Neural cell (in vitro differentiated cells): ENCODE results near the gene NBPF3. TPM values are rescaled to one million over a fixed set of nuclear protein-coding genes. Genes with fewer than 3 reads are reported as not detected.

ENCODE experiments used
- H2AFZ ChIP-seq: fragments of 200-600, 300-800 bp; sonication (generic), shearing (Covaris generic); 2 replicates; pipeline ENCODE4 v1.6.0; 2014; ENCODE audit warnings: low read depth, mild to moderate bottlenecking, antibody characterized with exemption, low read length, moderate library complexity
- H3F3A ChIP-seq: fragments of 200-600 bp; shearing (Covaris generic); 2 replicates; pipeline ENCODE4 v1.6.1; 2016; ENCODE audit warnings: mild to moderate bottlenecking, moderate library complexity, mixed read lengths, antibody characterized with exemption, low read length; ENCODE audit not compliant: insufficient read depth, poor library complexity, severe bottlenecking
- H3K27ac ChIP-seq: fragments of 200-600, 300-800 bp; sonication (generic), shearing (Covaris generic); 2 replicates; pipeline ENCODE4 v1.5.1; 2014; ENCODE audit warnings: mild to moderate bottlenecking, low read length, moderate library complexity
- H3K27me3 ChIP-seq: fragments of 300-800, 200-600 bp; sonication (generic), shearing (Covaris generic); 2 replicates; pipeline ENCODE4 v1.6.0; 2014; ENCODE audit warnings: mild to moderate bottlenecking, low read depth, low read length, moderate library complexity; ENCODE audit not compliant: insufficient read depth
- H3K36me3 ChIP-seq: fragments of 300-800, 200-600 bp; sonication (generic), shearing (Covaris generic); 2 replicates; pipeline ENCODE4 v1.5.1; 2014; ENCODE audit warnings: mild to moderate bottlenecking, antibody characterized with exemption, low read length, moderate library complexity; ENCODE audit not compliant: insufficient read depth
- H3K4me2 ChIP-seq: fragments of 300-800, 200-600 bp; sonication (generic), shearing (Covaris generic); 2 replicates; pipeline ENCODE4 v1.6.0; 2014; ENCODE audit warnings: mild to moderate bottlenecking, low read length
- H3K4me3 ChIP-seq: fragments of 300-800, 200-600 bp; sonication (generic), shearing (Covaris generic); 2 replicates; pipeline ENCODE4 v1.5.1; 2014; ENCODE audit warnings: mild to moderate bottlenecking, low read length, moderate library complexity
- H3K79me2 ChIP-seq: fragments of 200-600 bp; shearing (Covaris generic); replicated peaks from 2 replicates; pipeline ENCODE4 v1.6.0; 2014; ENCODE audit warnings: mild to moderate bottlenecking, low read length, moderate library complexity; ENCODE audit not compliant: insufficient read depth
- H3K9ac ChIP-seq: fragments of 300-800, 200-600 bp; sonication (generic), shearing (Covaris generic); 2 replicates; pipeline ENCODE4 v1.6.1; 2016; ENCODE audit warnings: mild to moderate bottlenecking, low read length, mixed read lengths
- H3K9me2 ChIP-seq: fragments of 200-600 bp; shearing (Covaris generic); 2 replicates; pipeline ENCODE4 v1.6.1; 2016; ENCODE audit warnings: mild to moderate bottlenecking, low read length, mixed read lengths; ENCODE audit not compliant: insufficient read depth
- H3K9me3 ChIP-seq: fragments of 200-600, 300-800 bp; sonication (generic), shearing (Covaris generic); 2 replicates; pipeline ENCODE4 v1.6.1; 2016; ENCODE audit warnings: mild to moderate bottlenecking, mixed run types, low read length, moderate library complexity, mixed read lengths
- H4K20me1 ChIP-seq: fragments of 200-600 bp; shearing (Covaris generic); 2 replicates; pipeline ENCODE4 v1.6.1; 2016; ENCODE audit warnings: mild to moderate bottlenecking, mixed run types; ENCODE audit not compliant: insufficient read depth
- CTCF ChIP-seq: fragments of 450-650 bp; IDR thresholded peaks from 2 replicates; pipeline ENCODE4 v1.5.1; 2014; ENCODE audit warnings: antibody characterized with exemption, mild to moderate bottlenecking, moderate library complexity; ENCODE audit not compliant: poor library complexity, severe bottlenecking
- EP300 ChIP-seq: fragments of 450-650 bp; conservative IDR thresholded peaks from 2 replicates; pipeline ENCODE4 v1.6.1; 2014; ENCODE audit warnings: antibody characterized with exemption, mild to moderate bottlenecking, moderate library complexity; ENCODE audit not compliant: poor library complexity, severe bottlenecking
- EZH2 ChIP-seq: fragments of 200-600, 300-800 bp; shearing (Covaris generic), sonication (generic); IDR thresholded peaks from 2 replicates; pipeline ENCODE4 v1.6.1; 2014; ENCODE audit warnings: antibody characterized with exemption, low read length, borderline replicate concordance, mild to moderate bottlenecking; ENCODE audit not compliant: insufficient read depth, poor library complexity, severe bottlenecking
- MXI1 ChIP-seq: fragments of 450-650 bp; conservative IDR thresholded peaks from 2 replicates; pipeline ENCODE4 v1.6.1; 2014; ENCODE audit warnings: antibody characterized with exemption, mild to moderate bottlenecking; ENCODE audit not compliant: poor library complexity, severe bottlenecking
- POLR2AphosphoS5 ChIP-seq: IDR thresholded peaks from 2 replicates; pipeline ENCODE4 v1.6.1; 2012
- RAD21 ChIP-seq: fragments of 450-650 bp; conservative IDR thresholded peaks from 2 replicates; pipeline ENCODE4 v1.6.1; 2014; ENCODE audit warnings: antibody characterized with exemption, mild to moderate bottlenecking, moderate library complexity
- SMC3 ChIP-seq: fragments of 450-650 bp; conservative IDR thresholded peaks from 2 replicates; pipeline ENCODE4 v1.6.1; 2014; ENCODE audit warnings: antibody characterized with exemption, mild to moderate bottlenecking, moderate library complexity; ENCODE audit not compliant: poor library complexity
- TAF1 ChIP-seq: IDR thresholded peaks from 2 replicates; pipeline ENCODE4 v1.6.1; 2012; ENCODE audit warnings: low read depth
- polyA plus RNA-seq: library from polyadenylated mRNA; depleted of rRNA; stranded (reverse); fragments of >200 nt; gene quantifications from 2 replicates; pipeline ENCODE4 v1.2.3, GENCODE V29; 2014
- TF ChIP-seq, protein P1 (sequence below): IDR thresholded peaks from 2 replicates; pipeline ENCODE4 v1.6.1; 2012; ENCODE audit warnings: borderline replicate concordance

NBPF3 gene
- polyA plus RNA-seq, 1 donor from 2014 or later, result 14.4 TPM

- H3K9ac ChIP-seq, result no peak overlapping the region
- no peak overlapping the region for H3K4me2 ChIP-seq
- peaks cover 22% of the 10 kb centered on the region for H3K27me3 ChIP-seq
- H3K9me3 ChIP-seq, result no peaks in the 10 kb centered on the region
- H3F3A ChIP-seq, result no peaks in the 10 kb centered on the region
- H3K4me3 ChIP-seq, result no peak overlapping the region
- H3K9me2 ChIP-seq, result no peaks in the 10 kb centered on the region
- TF ChIP-seq TAF1 (no peak), CTCF (no peak), SMC3 (no peak)
- H4K20me1 ChIP-seq, result no peaks in the 10 kb centered on the region
- H3K27ac ChIP-seq, result no peak overlapping the region
- no peaks in the 10 kb centered on the region for H3K79me2 ChIP-seq
- H2AFZ ChIP-seq, result no peak overlapping the region
- no peaks in the 10 kb centered on the region for H3K36me3 ChIP-seq
Observed at GRCh38 chr1:21511579-21512522, 71.9 kb downstream of the NBPF3 start.

- TF ChIP-seq POLR2AphosphoS5 (no peak), RAD21 (no peak), EP300 (no peak), EZH2 (no peak), TAF1 (no peak), CTCF (no peak), SMC3 (no peak), MXI1 (no peak)
- TF ChIP-seq, protein P1, sequence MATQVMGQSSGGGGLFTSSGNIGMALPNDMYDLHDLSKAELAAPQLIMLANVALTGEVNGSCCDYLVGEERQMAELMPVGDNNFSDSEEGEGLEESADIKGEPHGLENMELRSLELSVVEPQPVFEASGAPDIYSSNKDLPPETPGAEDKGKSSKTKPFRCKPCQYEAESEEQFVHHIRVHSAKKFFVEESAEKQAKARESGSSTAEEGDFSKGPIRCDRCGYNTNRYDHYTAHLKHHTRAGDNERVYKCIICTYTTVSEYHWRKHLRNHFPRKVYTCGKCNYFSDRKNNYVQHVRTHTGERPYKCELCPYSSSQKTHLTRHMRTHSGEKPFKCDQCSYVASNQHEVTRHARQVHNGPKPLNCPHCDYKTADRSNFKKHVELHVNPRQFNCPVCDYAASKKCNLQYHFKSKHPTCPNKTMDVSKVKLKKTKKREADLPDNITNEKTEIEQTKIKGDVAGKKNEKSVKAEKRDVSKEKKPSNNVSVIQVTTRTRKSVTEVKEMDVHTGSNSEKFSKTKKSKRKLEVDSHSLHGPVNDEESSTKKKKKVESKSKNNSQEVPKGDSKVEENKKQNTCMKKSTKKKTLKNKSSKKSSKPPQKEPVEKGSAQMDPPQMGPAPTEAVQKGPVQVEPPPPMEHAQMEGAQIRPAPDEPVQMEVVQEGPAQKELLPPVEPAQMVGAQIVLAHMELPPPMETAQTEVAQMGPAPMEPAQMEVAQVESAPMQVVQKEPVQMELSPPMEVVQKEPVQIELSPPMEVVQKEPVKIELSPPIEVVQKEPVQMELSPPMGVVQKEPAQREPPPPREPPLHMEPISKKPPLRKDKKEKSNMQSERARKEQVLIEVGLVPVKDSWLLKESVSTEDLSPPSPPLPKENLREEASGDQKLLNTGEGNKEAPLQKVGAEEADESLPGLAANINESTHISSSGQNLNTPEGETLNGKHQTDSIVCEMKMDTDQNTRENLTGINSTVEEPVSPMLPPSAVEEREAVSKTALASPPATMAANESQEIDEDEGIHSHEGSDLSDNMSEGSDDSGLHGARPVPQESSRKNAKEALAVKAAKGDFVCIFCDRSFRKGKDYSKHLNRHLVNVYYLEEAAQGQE, result no peak
- no peaks in the 10 kb centered on the region for H3K79me2 ChIP-seq
- H3K27ac ChIP-seq, result no peak overlapping the region
- no peaks in the 10 kb centered on the region for H4K20me1 ChIP-seq
- no peaks in the 10 kb centered on the region for H3K9me3 ChIP-seq
- no peaks in the 10 kb centered on the region for H3F3A ChIP-seq
- H3K4me2 ChIP-seq, result no peak overlapping the region
- no peak overlapping the region for H2AFZ ChIP-seq
- no peaks in the 10 kb centered on the region for H3K9me2 ChIP-seq
- H3K4me3 ChIP-seq, result no peak overlapping the region
- no peaks in the 10 kb centered on the region for H3K36me3 ChIP-seq
- peaks cover 10% of the 10 kb centered on the region for H3K27me3 ChIP-seq
- no peak overlapping the region for H3K9ac ChIP-seq
Observed at GRCh38 chr1:21514245-21514644, 74.3 kb downstream of the NBPF3 start.
